GM18507 (cell line): ENCODE results near the gene NPHP1.
"Not testable (repeated sequence)": the region's sequence is repeated elsewhere in the genome, so short reads cannot be mapped to it uniquely, and the experiment has no call there.

Experiments
- DNase-seq: peaks from one replicate; pipeline ENCODE4 v3.0.0; 2011; ENCODE audit warnings: low read depth; ENCODE audit not compliant: insufficient read length; ENCODE audit errors: extremely low spot score
- FAIRE-seq: peaks from 2 replicates; lab custom pipeline; 2011; peaks lifted over from hg19 to GRCh38; lab: Jason Lieb, UNC

The NPHP1 gene

GRCh38 chr2:110108291-110108690 lies 96.5 kb downstream of the NPHP1 start:
- DNase-seq, FAIRE-seq: not testable (repeated sequence)

DNA sequence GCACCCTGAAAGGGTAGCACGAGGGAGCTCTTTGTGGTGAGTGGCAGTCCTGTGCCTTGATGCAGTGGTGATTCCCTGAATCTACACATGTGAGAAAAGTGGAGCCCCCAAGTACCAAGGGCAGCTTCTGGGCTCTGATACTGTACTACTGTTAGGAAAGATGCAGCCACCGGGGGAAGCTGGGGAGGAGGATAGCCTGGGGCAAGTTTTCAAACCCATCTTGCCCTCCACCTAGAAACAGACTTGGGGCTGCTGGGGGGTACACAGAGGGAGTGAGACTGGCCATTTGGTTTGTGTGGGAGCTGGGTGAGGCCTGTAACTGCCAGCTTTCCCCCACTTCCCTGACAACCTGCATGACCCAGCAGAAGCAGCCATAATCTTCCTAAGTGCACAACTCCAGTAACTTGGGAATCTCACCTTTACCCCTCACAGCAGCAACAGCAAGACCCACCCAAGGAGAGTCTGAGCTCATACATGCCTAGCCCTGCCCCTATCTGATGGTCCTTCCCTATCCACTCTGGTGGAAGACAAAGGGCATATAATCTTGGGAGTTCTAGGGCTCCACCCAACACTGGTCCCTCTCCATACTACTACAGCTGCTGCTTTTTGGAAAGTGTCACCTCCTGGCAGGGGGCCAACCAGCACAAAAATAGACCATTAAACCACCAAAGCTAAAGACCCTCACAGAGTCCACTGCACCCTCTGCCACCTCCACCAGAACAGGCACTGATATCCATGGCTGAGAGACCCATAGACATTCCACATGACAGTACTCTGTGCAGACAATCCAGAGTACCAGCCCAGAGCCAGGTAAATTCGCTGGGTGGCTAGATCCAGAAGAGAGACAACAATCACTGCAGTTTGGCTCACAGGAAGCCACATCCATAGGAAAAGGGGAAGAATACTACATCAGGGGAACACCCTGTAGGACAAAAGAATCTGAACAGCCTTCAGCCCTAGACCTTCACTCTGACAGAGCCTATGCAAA lies 97.4 kb downstream of the NPHP1 start:
- FAIRE-seq = no peak
- no peak for DNase-seq

DNA sequence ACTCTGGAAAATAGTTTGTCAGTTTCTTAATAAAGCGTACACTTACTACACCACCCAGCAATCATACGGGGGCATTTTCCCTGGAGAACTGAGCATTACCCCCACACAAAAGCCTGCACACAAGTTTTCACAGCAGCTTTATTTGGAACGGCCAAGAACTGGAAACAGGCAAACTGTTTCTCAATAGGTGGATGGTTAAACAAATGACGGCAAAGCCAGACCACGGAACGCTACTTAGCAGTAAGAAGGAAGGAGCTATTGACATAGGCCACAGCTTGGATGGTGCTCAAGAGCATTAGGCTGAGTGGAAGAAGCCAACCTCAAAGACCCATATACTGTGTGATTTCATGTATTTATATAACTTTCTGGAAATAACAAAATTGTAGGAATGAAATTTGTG lies 98.2 kb downstream of the NPHP1 start:
- no peak for FAIRE-seq
- DNase-seq = no peak

- DNase-seq (no peak), FAIRE-seq (no peak)
These were observed 99.0 kb downstream of the NPHP1 start for GRCh38 chr2:110105608-110106467.

GRCh38 chr2:110105183-110105582 lies 99.6 kb downstream of the NPHP1 start:
- FAIRE-seq (no peak), DNase-seq (no peak)

DNA sequence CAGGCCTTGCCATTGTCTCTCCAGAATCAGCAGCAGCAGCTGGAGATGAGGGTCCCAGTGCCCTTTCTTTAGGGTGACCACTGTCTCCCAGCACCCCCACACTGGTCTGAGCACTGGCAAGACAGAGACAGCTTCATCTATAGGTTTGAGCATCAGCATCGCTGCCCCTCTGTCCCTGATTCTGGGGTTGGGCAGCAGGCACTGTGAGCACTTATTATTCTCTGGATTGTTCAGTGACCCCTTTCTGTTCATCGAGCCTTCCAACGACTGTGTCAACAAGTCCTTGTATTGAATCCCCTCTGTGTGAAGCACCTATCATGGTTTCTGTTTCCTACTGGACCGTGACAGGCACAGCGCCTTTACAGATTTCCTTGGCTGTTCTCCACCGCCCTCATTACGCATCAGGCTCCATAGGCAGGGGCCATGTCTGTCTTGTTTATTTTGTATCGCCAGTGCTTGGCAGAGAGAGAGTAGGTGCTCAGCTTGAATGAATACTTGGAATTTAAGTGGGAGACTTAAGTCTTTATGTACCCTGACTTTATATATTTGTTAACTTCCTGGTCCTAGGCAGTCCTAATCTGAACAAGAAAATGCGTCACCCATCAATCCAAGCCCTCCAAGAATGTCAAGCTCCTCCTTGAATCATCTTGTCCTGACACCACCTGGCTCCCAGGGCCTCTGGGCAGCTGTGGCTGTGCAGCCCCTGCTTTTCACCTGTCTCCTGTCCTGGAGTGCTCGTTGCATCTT lies 100.6 kb downstream of the NPHP1 start:
- DNase-seq (no peak), FAIRE-seq (no peak)

DNA sequence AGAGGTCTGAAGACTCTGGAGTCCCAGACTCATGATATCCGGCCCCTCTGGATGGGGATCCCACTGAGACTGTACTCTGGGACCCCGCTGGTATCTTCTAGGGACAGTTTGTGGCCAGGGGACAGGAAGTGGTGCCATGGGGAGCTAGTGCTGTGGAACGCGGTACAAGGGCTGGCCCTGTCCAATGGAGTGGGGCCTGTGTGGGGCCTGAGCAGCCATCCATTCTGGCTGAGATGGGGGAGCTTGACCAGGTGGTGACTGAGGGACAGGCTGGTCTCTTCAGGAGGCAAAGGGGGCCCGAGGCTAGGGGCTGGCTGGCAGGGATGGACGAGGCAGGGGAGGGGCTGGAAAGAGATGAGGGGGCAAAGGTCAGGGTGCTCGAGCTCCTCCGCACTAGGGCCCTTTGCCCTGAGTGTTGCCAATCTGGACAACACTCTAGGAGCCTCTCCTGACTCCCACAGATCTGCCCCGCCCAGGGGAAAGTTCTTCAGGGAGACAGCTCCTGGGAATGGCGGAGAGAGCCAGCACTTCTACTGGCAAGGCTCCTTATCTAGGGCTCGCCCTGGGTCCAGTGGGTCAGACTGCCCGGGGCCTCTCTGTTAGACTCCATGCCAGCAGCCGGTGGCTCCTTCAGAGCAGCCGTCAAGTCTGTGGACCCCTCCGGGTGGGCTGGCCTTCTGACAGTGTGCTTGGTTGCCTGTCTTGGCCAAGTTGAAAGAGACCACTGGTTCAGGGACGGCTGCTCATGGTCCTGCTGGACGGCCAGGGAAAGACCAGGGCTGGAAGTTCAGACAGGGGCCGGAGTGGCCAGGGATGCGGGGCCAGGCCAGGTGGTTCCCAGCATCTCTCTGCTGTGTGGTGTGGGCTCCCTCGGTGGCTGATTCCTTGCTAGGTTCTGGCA lies 101.5 kb downstream of the NPHP1 start:
- no peak for FAIRE-seq
- no peak for DNase-seq

DNA sequence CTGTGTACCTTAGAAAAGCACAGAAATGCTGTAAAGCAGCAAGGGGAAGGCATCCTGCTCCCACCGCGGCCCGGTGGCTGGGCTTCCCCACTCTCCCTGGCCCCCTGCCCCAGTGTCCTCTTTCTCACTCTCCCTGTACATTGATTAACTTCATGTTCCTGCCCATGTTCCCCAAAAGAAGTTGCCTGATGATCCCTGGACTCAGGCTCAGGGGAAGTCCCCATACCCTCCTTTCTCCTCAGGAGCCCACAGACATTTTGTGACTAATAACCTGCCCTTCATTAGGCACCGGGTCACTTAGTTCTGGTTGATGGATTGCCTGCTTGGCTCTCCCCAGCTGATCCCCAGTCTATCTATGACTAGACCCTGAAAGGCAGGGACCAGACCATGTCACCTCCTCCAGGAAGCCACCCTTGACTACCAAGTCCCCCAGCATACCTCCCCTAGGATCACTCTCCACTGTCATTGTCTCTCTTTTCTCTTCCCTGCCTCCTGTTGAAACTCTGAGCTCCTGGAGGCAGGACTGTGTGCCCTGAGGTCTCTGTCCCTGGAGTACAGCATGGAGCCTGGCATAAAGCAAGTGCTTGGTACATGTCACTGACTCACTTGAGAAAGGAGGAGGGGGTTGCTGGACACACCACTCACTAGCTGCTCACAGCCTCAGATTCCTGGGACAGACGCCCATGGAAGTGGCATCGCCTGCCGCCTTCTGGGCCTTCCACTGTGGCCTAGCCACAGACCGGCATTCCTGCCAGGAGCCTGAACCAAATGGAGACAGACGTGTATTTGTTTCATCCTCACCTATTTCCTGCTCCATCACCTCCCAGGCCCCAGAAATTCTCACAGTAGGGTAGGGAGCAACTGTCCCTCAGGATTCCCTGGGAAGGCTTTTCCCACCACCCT lies 102.7 kb downstream of the NPHP1 start:
- DNase-seq (no peak), FAIRE-seq (no peak)

DNA sequence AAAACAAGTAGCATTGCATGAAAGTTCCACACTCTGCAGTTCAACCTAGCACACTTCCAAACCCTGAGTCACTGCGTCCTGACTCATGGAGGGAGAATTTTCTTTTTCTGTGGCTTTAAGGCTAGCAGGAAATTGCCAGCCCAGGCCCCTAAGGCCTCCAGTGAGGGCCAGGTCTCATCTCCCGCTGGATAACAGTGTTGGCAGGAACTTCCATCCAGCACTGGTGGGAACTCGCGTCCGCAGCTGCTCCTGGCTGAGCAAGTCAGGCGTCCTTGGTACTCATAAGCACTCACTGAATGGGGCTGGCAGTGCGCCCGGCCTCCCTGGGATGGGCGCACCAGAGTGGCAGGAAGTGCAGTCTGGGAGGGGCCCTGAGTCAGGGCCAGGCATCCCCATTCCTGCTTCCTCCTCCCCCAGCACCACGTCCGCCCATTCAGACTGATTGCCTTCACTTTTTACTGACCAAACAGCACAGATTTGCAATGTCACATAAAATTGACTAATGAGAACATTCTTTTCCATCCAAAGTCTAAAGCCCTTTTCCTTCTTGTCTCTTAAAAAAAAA lies 103.5 kb downstream of the NPHP1 start:
- FAIRE-seq (no peak), DNase-seq (no peak)

DNA sequence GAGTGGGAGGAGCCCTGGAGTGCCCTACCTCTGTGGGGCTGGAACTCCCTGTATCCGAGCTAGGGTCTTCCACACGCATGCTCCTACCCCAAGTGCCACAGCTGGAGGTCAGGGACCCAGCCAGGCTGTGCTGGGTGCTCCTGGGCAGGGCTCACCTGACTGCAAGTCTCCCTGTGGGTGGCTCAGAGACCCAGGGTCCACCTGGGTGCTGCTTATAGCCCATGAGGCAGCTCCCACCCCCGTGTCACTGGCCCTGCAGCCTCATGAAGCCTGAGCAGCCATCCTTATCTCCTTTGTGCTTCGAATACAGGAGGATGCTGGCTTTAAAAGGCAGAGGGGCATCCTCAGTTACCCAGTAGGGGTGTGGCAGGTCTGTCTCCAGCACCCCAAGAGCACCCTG lies 103.9 kb downstream of the NPHP1 start:
- DNase-seq, FAIRE-seq: not testable (repeated sequence)

GRCh38 chr2:110100480-110100879 lies 104.3 kb downstream of the NPHP1 start:
- FAIRE-seq (no peak), DNase-seq (no peak)

DNA sequence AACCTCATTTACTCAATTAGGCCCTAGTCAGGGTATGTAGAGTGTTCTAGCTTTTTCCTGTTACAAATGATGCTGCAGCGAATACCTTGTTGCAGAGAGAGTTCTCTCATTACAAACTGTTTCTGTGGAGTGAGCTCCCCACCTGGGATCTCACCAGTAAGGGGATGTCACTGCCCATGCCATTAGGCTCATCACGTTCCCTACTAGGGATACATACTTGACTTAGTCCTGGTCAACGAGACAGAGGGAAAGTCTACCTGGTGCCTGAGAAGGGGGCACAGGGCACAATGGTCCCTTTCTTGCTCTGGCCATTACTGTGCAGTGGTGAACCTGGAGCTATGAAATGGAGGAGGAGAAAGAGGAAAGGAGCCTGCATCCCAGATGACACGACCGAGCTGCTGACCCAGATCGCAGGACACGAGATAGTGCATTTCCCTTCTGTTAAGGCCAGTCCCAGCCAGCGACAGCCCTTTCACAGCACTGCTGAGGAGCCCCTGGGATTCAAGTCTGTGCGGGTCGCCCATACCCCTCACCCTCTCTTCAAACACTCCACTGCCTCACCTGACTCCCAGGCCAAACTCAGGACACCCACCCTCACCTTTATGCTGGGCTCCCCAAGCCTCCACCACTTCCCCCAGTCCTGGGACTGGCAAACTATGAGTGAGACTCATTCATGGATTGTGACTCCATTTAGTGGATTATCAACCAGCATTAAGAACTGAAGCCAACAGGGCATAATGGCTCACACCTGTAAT lies 105.2 kb downstream of the NPHP1 start:
- FAIRE-seq = no peak
- DNase-seq = no peak

DNA sequence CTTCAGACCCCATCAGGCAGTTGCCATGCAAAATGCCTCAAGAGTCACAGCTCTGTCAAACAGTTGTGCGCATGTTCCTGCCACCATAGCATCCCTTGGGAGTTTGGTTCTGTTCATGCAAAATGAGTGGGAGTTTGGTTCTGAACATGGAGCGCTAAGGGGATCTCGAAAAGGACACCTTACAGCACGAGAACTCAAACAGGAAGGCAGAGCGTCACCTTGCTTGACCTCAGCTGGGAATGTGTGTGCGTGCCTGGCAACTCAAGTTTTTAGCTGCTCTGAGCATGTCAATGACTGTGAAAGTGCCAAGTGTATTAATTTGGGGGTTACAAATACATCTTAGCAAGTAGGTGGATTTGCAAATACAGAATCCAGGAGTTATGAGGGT lies 105.8 kb downstream of the NPHP1 start:
- FAIRE-seq (no peak), DNase-seq (no peak)

GRCh38 chr2:110097506-110098220 lies 107.2 kb downstream of the NPHP1 start:
- no peak for DNase-seq
- FAIRE-seq = no peak

- no peak for FAIRE-seq
- DNase-seq = no peak
These were observed 108.7 kb downstream of the NPHP1 start for GRCh38 chr2:110095994-110096633.
